ENCODE results near the gene TRABD2A. TPM values are rescaled to one million over a fixed set of nuclear protein-coding genes. Genes with fewer than 3 reads are reported as not detected.
A peak's percentile ranks its signal among the peaks of the same experiment; 100 is the strongest.

The TRABD2A gene
- total and polyA plus RNA-seq, 2 experiments from 2014 or later: 3.4 to 5.0 TPM

DNA sequence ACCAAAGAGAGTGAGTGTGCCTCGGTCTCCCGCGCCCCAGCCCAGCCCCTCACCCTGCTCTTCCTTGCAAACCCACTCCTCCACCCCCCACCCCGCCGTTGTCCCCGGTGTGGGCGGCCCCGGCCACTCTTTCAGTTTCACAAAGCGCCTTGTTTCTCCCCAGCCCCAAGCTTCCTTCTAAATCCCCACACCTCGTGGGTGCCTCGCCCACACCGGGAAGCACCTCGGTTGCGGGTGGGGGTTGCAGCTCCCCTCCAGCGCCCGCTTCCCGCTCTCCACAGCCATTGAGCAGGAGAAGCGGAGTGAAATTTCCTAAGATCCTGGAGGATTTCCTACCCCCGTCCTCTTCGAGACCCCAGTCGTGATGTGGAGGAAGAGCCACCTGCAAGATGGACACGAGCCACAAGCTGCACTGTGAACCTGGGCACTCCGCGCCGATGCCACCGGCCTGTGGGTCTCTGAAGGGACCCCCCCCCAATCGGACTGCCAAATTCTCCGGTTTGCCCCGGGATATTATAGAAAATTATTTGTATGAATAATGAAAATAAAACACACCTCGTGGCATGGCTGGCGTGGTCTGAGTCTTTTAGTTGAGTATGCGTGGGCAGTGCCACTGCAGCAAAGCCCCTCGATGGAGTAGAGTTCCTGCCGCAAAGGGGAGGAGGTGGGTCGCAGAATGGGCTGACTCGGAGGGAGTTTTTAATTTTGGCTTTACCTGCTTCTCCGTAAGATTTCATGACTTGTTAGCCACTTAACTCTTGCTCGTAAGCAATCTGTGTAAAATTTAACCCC is 25.4 kb upstream of the TRABD2A start:
- in situ Hi-C loops (cut with MboI): no loop called here
- peak overlapping the region; percentile 96 for H3K9ac ChIP-seq
- H3K4me1 ChIP-seq (ENCODE audit: insufficient read depth): 0 out of 2 replicates have a peak, but pooled peaks cover 4% of the 10 kb centered on the region
- no peaks in the 10 kb centered on the region for H3K9me3 ChIP-seq (ENCODE audit: low read depth)
- peaks cover 47% of the 10 kb centered on the region for H3F3A ChIP-seq (ENCODE audit: insufficient read depth)
- H3K79me2 ChIP-seq (ENCODE audit: insufficient read depth): peaks cover 15% of the 10 kb centered on the region
- no peaks in the 10 kb centered on the region for H4K20me1 ChIP-seq (ENCODE audit: insufficient read depth)
- no peaks in the 10 kb centered on the region for H3K9me2 ChIP-seq (ENCODE audit: insufficient read depth)
- no peaks in the 10 kb centered on the region for H3K27me3 ChIP-seq (replicated peaks; ENCODE audit: insufficient read depth)
- TF ChIP-seq EZH2 (IDR thresholded peaks at IDR 0.05; ENCODE audit: insufficient read depth, poor library complexity, severe bottlenecking) (no peak), EZH2phosphoT487 (IDR thresholded peaks at IDR 0.05; ENCODE audit: insufficient read depth, low read depth) (no peak)
- H2AFZ ChIP-seq: no peak overlapping the region
- peak overlapping the region; percentile 82 for H3K4me2 ChIP-seq (ENCODE audit: unreplicated experiment)
- peak overlapping the region; percentile 79 for H3K27ac ChIP-seq
- H3K36me3 ChIP-seq (ENCODE audit: low read depth): peaks cover 9% of the 10 kb centered on the region
- peak; percentile 55 for DNase-seq
- WGBS, 2 experiments (ENCODE audit: low coverage in 1 of 2, low lambda C conversion rate in 2 of 2, missing lambda C conversion rate in 2 of 2): 2% methylated on average over 32 to 38 of the region's 38 CpGs
- H3K4me3 ChIP-seq: peak overlapping the region; percentile 95

DNA sequence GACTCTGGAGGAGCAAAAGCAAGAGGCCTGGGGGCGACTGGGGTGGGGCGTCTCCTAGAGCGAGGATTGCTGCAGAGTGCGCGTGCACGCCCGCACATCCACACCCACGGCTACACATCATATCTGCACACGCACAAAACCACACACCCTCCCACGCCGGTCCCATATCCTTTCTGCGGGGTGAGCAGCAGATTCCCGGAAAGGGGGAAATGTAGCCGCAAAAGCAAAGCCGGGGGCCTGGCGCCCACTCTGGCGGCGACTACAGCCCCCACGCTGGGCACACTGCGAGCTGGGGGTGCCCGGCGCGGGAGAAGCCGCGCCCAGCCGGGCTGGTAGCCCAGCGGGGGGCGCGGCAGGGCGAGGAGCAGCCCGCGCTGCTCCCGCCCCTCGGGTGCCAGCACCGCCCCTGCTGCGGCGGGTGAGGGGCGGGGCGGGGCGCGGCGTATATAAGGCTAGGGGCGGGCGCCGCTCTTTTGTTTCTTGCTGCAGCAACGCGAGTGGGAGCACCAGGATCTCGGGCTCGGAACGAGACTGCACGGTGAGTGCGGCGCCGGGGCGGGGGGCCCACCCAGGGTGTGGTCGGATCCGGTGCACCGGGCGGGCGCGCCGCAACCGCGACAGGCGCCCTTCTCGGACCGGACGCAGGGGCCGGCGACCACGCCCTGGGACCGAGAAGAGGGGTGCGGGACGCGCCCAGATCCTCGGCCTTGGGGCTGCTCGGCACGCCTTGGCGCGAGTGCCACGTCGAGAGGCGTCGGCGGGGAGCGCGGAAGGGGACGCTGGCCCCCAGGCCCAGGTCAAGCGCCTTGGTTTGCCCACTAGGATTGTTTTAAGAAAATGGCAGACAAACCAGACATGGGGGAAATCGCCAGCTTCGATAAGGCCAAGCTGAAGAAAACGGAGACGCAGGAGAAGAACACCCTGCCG is 24.6 kb upstream of the TRABD2A start, which contains the start of gene TMSB10:
TMSB10 (plus strand) TSS at position 476 of the 927 bp plus-strand sequence.
- TF ChIP-seq EZH2 (IDR thresholded peaks at IDR 0.05; ENCODE audit: insufficient read depth, poor library complexity, severe bottlenecking) (no peak), EZH2phosphoT487 (IDR thresholded peaks at IDR 0.05; ENCODE audit: insufficient read depth, low read depth) (no peak)
- Histone ChIP-seq H3K9me3 (ENCODE audit: low read depth) (no peaks in the 10 kb centered on the region), H3K27me3 (replicated peaks; ENCODE audit: insufficient read depth) (no peaks in the 10 kb centered on the region), H3K36me3 (ENCODE audit: low read depth) (peaks cover 9% of the 10 kb centered on the region), H3K4me2 (ENCODE audit: unreplicated experiment) (peak within 1 kb of the TSS; percentile 90), H3K9ac (peak within 1 kb of the TSS; percentile 96), H3K4me3 (peak within 1 kb of the TSS; percentile 95), H2AFZ (peak within 1 kb of the TSS; percentile 73), H3K27ac (peak within 1 kb of the TSS; percentile 79), H3K9me2 (ENCODE audit: insufficient read depth) (no peaks in the 10 kb centered on the region), H3K79me2 (ENCODE audit: insufficient read depth) (peaks cover 15% of the 10 kb centered on the region), H3K4me1 (ENCODE audit: insufficient read depth) (0 out of 2 replicates have a peak, but pooled peaks cover 4% of the 10 kb centered on the region), H3F3A (ENCODE audit: insufficient read depth) (peaks cover 47% of the 10 kb centered on the region), H4K20me1 (ENCODE audit: insufficient read depth) (no peaks in the 10 kb centered on the region)
- 1 to 2% methylated on average over 53 to 76 of the region's 94 CpGs for whole genome bisulfite sequencing, 2 experiments (ENCODE audit: low coverage in 1 of 2, low lambda C conversion rate in 2 of 2, missing lambda C conversion rate in 2 of 2)
- DNase-seq: peak; percentile 93
- in situ Hi-C loops (cut with MboI): no loop called here

GRCh38 chr2:84904717-84905174 is 23.9 kb upstream of the TRABD2A start:
- Histone ChIP-seq H3K9me3 (ENCODE audit: low read depth) (no peaks in the 10 kb centered on the region), H3K4me2 (ENCODE audit: unreplicated experiment) (peak overlapping the region; percentile 90), H3K9me2 (ENCODE audit: insufficient read depth) (no peaks in the 10 kb centered on the region), H3K4me3 (peak overlapping the region; percentile 95), H3K27me3 (replicated peaks; ENCODE audit: insufficient read depth) (no peaks in the 10 kb centered on the region), H4K20me1 (ENCODE audit: insufficient read depth) (no peaks in the 10 kb centered on the region), H3K36me3 (ENCODE audit: low read depth) (peaks cover 9% of the 10 kb centered on the region), H3K9ac (peak overlapping the region; percentile 96), H3K79me2 (ENCODE audit: insufficient read depth) (peaks cover 15% of the 10 kb centered on the region), H3K27ac (peak overlapping the region; percentile 79), H3F3A (ENCODE audit: insufficient read depth) (peaks cover 43% of the 10 kb centered on the region), H3K4me1 (ENCODE audit: insufficient read depth) (0 out of 2 replicates have a peak, but pooled peaks cover 4% of the 10 kb centered on the region), H2AFZ (peak overlapping the region; percentile 73)
- TF ChIP-seq EZH2 (IDR thresholded peaks at IDR 0.05; ENCODE audit: insufficient read depth, poor library complexity, severe bottlenecking): no peak
- no peak for TF ChIP-seq EZH2phosphoT487 (IDR thresholded peaks at IDR 0.05; ENCODE audit: insufficient read depth, low read depth)
- in situ Hi-C loops (cut with MboI): no loop called here
- DNase-seq: peak; percentile 83
- WGBS, 2 experiments (ENCODE audit: low coverage in 1 of 2, low lambda C conversion rate in 2 of 2, missing lambda C conversion rate in 2 of 2): 0 to 2% methylated on average over 17 to 21 of the region's 21 CpGs

DNA sequence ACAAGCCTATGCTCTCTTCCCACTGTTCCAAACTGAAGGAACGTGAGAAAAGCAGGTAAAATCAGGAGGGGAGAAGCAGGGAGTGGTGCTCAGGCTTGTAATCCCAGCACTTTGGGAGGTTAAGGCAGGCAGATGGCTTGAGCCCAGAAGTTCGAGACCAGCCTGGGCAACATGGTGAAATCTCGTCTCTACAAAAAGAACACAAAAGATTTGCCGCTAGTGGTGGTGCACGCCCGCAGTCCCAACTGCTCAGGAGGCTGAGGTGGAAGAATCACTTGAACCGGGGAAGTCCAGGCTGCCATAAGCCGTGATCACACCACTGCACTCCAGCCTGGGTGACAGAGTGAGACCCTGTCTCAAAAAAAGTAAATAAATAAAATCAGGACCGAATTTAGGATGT is 23.3 kb upstream of the TRABD2A start:
- H3K27ac ChIP-seq: peak overlapping the region; percentile 79; the same call in 1 of the 2 replicates
- TF ChIP-seq EZH2phosphoT487 (IDR thresholded peaks at IDR 0.05; ENCODE audit: insufficient read depth, low read depth): no peak
- TF ChIP-seq EZH2 (IDR thresholded peaks at IDR 0.05; ENCODE audit: insufficient read depth, poor library complexity, severe bottlenecking): no peak
- peaks cover 9% of the 10 kb centered on the region for H3K36me3 ChIP-seq (ENCODE audit: low read depth)
- H3K4me1 ChIP-seq (ENCODE audit: insufficient read depth): peaks cover 6% of the 10 kb centered on the region
- H4K20me1 ChIP-seq (ENCODE audit: insufficient read depth): no peaks in the 10 kb centered on the region
- WGBS, 2 experiments (ENCODE audit: low coverage in 1 of 2, low lambda C conversion rate in 2 of 2, missing lambda C conversion rate in 2 of 2): 88 to 90% methylated on average over 9 of the region's 9 CpGs
- peak overlapping the region; percentile 96 for H3K9ac ChIP-seq
- peak overlapping the region; percentile 95 for H3K4me3 ChIP-seq
- H3K27me3 ChIP-seq (replicated peaks; ENCODE audit: insufficient read depth): no peaks in the 10 kb centered on the region
- H3K9me3 ChIP-seq (ENCODE audit: low read depth): no peaks in the 10 kb centered on the region
- H3K9me2 ChIP-seq (ENCODE audit: insufficient read depth): no peaks in the 10 kb centered on the region
- H3F3A ChIP-seq (ENCODE audit: insufficient read depth): peaks cover 48% of the 10 kb centered on the region
- H3K4me2 ChIP-seq (ENCODE audit: unreplicated experiment): peak overlapping the region; percentile 90
- in situ Hi-C loops (cut with MboI): no loop called here
- H3K79me2 ChIP-seq (ENCODE audit: insufficient read depth): peaks cover 15% of the 10 kb centered on the region
- DNase-seq: no peak
- peak overlapping the region; percentile 73; the same call in 1 of the 2 replicates for H2AFZ ChIP-seq

Measured in GM23248 (cell line).